Right lobe of liver (tissue), 6 donors: Measurements from ENCODE around the gene KICS2. TPM values are rescaled to one million over a fixed set of nuclear protein-coding genes. Genes with fewer than 3 reads are reported as not detected.
"Not testable (repeated sequence)": the region's sequence is repeated elsewhere in the genome, so short reads cannot be mapped to it uniquely, and the experiment has no call there.

ENCODE experiments used
- ATAC-seq, 4 donors: fragments of 200-7000 bp; cut with Tn5 transposase; one replicate each; pipeline ENCODE4 v1.9.1; 2020; ENCODE audit warnings: mild to moderate bottlenecking in 4 of 4, moderate library complexity in 4 of 4
- DNase-seq, 3 donors: peaks; one replicate each; pipeline ENCODE4 v3.0.0-alpha.2; 2020
- H3K27ac ChIP-seq, 3 donors: fragments of 200-600 bp; one replicate each; pipeline ENCODE4 v1.8.0; 2022
- H3K27me3 ChIP-seq, 2 donors: fragments of 200-600 bp; one replicate each; pipeline ENCODE4 v1.8.0; 2022
- H3K36me3 ChIP-seq, 4 donors: fragments of 200-600 bp; sonication (generic) in 1 of 4; one replicate each; pipeline versions ENCODE4 v1.5.1 to v1.8.0; 2017 to 2022; ENCODE audit warnings: control low read depth in 1 of 4
- H3K4me1 ChIP-seq, 4 donors: fragments of 200-600 bp; sonication (generic) in 1 of 4; one replicate each; pipeline versions ENCODE4 v1.5.1 to v1.8.0; 2017 to 2022; ENCODE audit warnings: control low read depth in 1 of 4
- H3K4me3 ChIP-seq, 3 donors: fragments of 200-600 bp; one replicate each; pipeline ENCODE4 v1.8.0; 2022
- H3K9me3 ChIP-seq, 4 donors: fragments of 200-600 bp; sonication (generic) in 1 of 4; one replicate each; pipeline versions ENCODE4 v1.5.1 to v1.8.0; 2017 to 2022; ENCODE audit warnings: control low read depth in 1 of 4
- CTCF ChIP-seq, 4 donors: fragments of 200-600 bp in 3 of 4; fragments of 450-650 bp in 1 of 4; IDR thresholded peaks; one replicate each; pipeline versions ENCODE4 v1.5.1 to v1.8.0; 2016 to 2022; ENCODE audit warnings: antibody characterized with exemption in 4 of 4, mild to moderate bottlenecking in 2 of 4
- POLR2A ChIP-seq: fragments of 450-650 bp; IDR thresholded peaks from one replicate; pipeline ENCODE4 v1.6.1; 2017; ENCODE audit warnings: antibody characterized with exemption, mild to moderate bottlenecking
- WGBS: methylation state at CpG from one replicate; pipeline ENCODE4 v1.1.6; 2018; ENCODE audit warnings: low coverage, low lambda C conversion rate; ENCODE audit not compliant: insufficient coverage; ENCODE audit errors: missing lambda C conversion rate; 5-methylcytosine and 5-hydroxymethylcytosine counted together
- intact Hi-C, 2 donors: fragments of 100-400 bp; cut with DNase I; formaldehyde crosslinking; loops; one replicate each; pipeline versions ENCODE4 v1.11.2 to v1.14.1; 2022
- total RNA-seq, 6 experiments: library from RNA; depleted of rRNA in 2 of 6; stranded (reverse); fragments of >200 nt in 2 of 6; fragmentation: NEBNext Ultra II Directional in 3 of 6; extraction: Animal tissue kit (Norgen Biotek cat#: 25700) in 3 of 6; gene quantifications; one replicate each; pipeline versions ENCODE4 v1.1.0 to v1.2.4, GENCODE V29; 2016 to 2023
- donor health status: DM: no; HTN: yes; CAD: no.
- donor health status: DM: no; HTN: no; CAD: no.
- donor health status: DM: no; HTN: no; CAD: no.
- donor health status: DM: no; HTN: yes; CAD: no.
- donor health status: DM: no; HTN: yes; CAD: no.

Gene KICS2
- total RNA-seq, 6 experiments from 2014 or later = 4.4 to 11.0 (median 7.6) TPM

GRCh38 chr12:64225626-64226025 is 3.5 kb upstream of the KICS2 start:
- H3K27ac ChIP-seq = no peak overlapping the region
- TF ChIP-seq CTCF (IDR thresholded peaks at IDR 0.05) (no peak), POLR2A (no peak)
- H3K27me3 ChIP-seq = no peaks in the 10 kb centered on the region
- no peak overlapping the region for H3K4me3 ChIP-seq
- no peaks in the 10 kb centered on the region for H3K36me3 ChIP-seq
- DNase-seq (no peak), ATAC-seq (no peak)
- 21% methylated on average over 2 of the region's 2 CpGs for WGBS
- intact Hi-C loops = no loop called here
- peaks cover 0 to 9% (median 0%) of the 10 kb centered on the region in 4 donors for H3K4me1 ChIP-seq
- no peaks in the 10 kb centered on the region for H3K9me3 ChIP-seq

GRCh38 chr12:64221651-64222008 is 466 bp downstream of the KICS2 start:
- peak overlapping the region; percentile 74 to 96 (median 91) for H3K27ac ChIP-seq
- H3K36me3 ChIP-seq = no peaks in the 10 kb centered on the region
- DNase-seq (peak; percentile 93 to 94 (median 93)), ATAC-seq (peak; percentile 90 to 95 (median 92))
- peak overlapping the region; percentile 76 to 87 (median 79) for H3K4me3 ChIP-seq
- H3K9me3 ChIP-seq = no peaks in the 10 kb centered on the region
- intact Hi-C loops = no loop called here
- TF ChIP-seq CTCF (IDR thresholded peaks at IDR 0.05) = no peak
- TF ChIP-seq POLR2A = no peak
- WGBS = 0% methylated on average over 12 of the region's 16 CpGs
- no peaks in the 10 kb centered on the region for H3K27me3 ChIP-seq
- H3K4me1 ChIP-seq = peaks cover 0 to 11% (median 0%) of the 10 kb centered on the region in 4 donors

- Histone ChIP-seq H3K9me3 (no peaks in the 10 kb centered on the region), H3K27ac (no peak overlapping the region), H3K27me3 (no peaks in the 10 kb centered on the region), H3K36me3 (peaks cover 0 to 8% (median 0%) of the 10 kb centered on the region in 4 donors), H3K4me1 (peaks cover 0 to 11% (median 0%) of the 10 kb centered on the region in 4 donors), H3K4me3 (no peak overlapping the region)
- DNase-seq (no peak), ATAC-seq (no peak)
- intact Hi-C loops = no loop called here
- 91% methylated on average over 3 of the region's 3 CpGs for WGBS
- TF ChIP-seq POLR2A (no peak), CTCF (IDR thresholded peaks at IDR 0.05) (no peak)
Measured at GRCh38 chr12:64220046-64220445, 2.0 kb downstream of the KICS2 start.

- ATAC-seq (no peak), DNase-seq (no peak)
- H3K27ac ChIP-seq = no peak overlapping the region
- no peak overlapping the region for H3K4me3 ChIP-seq
- H3K27me3 ChIP-seq = no peaks in the 10 kb centered on the region
- WGBS = 38% methylated on average over 2 of the region's 2 CpGs
- peaks cover 0 to 8% (median 0%) of the 10 kb centered on the region in 4 donors for H3K36me3 ChIP-seq
- peaks cover 0 to 11% (median 0%) of the 10 kb centered on the region in 4 donors for H3K4me1 ChIP-seq
- no peak for TF ChIP-seq POLR2A
- no peak for TF ChIP-seq CTCF (IDR thresholded peaks at IDR 0.05)
- H3K9me3 ChIP-seq = no peaks in the 10 kb centered on the region
- intact Hi-C loops = no loop called here
Measured at GRCh38 chr12:64219145-64219544, 3.0 kb downstream of the KICS2 start.

GRCh38 chr12:64218597-64218996 is 3.5 kb downstream of the KICS2 start:
- no peak overlapping the region for H3K4me3 ChIP-seq
- peak overlapping the region in 1 of 3 donors; percentile 21 for H3K27ac ChIP-seq
- H3K9me3 ChIP-seq = no peaks in the 10 kb centered on the region
- ATAC-seq = no peak
- TF ChIP-seq POLR2A (no peak), CTCF (IDR thresholded peaks at IDR 0.05) (no peak)
- H3K4me1 ChIP-seq = peaks cover 0 to 11% (median 0%) of the 10 kb centered on the region in 4 donors
- DNase-seq = no peak
- H3K27me3 ChIP-seq = no peaks in the 10 kb centered on the region
- 54% methylated on average over 5 of the region's 5 CpGs for WGBS
- H3K36me3 ChIP-seq = peaks cover 0 to 8% (median 0%) of the 10 kb centered on the region in 4 donors
- intact Hi-C loops = no loop called here

- ATAC-seq, H3K36me3 ChIP-seq, H3K9me3 ChIP-seq, H3K27ac ChIP-seq, H3K4me3 ChIP-seq, H3K27me3 ChIP-seq, intact Hi-C loops, DNase-seq: not testable (repeated sequence)
- 98% methylated on average over 7 of the region's 7 CpGs for WGBS
- peaks cover 0 to 11% (median 0%) of the 10 kb centered on the region in 4 donors for H3K4me1 ChIP-seq
Measured at GRCh38 chr12:64217643-64218042, 4.5 kb downstream of the KICS2 start.
